HCT116 (cell line): Measurements from ENCODE around the gene SLC22A15. TPM values are rescaled to one million over a fixed set of nuclear protein-coding genes. Genes with fewer than 3 reads are reported as not detected.

Source experiments
- ATAC-seq: fragments of 200-7000 bp; cut with Tn5 transposase; 2 replicates; pipeline ENCODE4 v1.9.1; 2020; ENCODE audit warnings: mild to moderate bottlenecking, moderate library complexity
- BruUV-seq: library from RNA; stranded (reverse); fragments of 400-500 nt; replicated peaks from 2 replicates; lab custom pipeline; 2021; lab: Mats Ljungman, UMichigan
- CTCF ChIA-PET: fragments of 300-600 bp; sonication (Branson Sonifier 250); formaldehyde crosslinking; loops from one replicate; lab custom pipeline; 2021; ENCODE audit warnings: antibody characterized with exemption; lab: Charles Lee
- POLR2A ChIA-PET: fragments of 300-600, 350-600 bp; sonication (Branson Sonifier 250); formaldehyde crosslinking; loops from one replicate; lab custom pipeline; 2021; ENCODE audit warnings: antibody characterized with exemption; lab: Charles Lee
- RAD21 ChIA-PET, 2 experiments: fragments of 300-600 bp; sonication (Branson Sonifier 250); formaldehyde crosslinking; loops; one replicate each; lab custom pipeline; 2023; ENCODE audit warnings: low total read pairs in 2 of 2; ENCODE audit not compliant: uncharacterized antibody in 2 of 2, unreplicated experiment in 2 of 2, low non-redundant PET in 1 of 2; lab: Charles Lee
- DNase-seq: peaks from one replicate; pipeline ENCODE4 v3.0.0-alpha.2; 2010; ENCODE audit warnings: low read depth, low spot score
- H2AFZ ChIP-seq: fragments of 200-600 bp; shearing (Covaris generic), sonication (generic); 2 replicates; pipeline ENCODE4 v1.6.1; 2017; ENCODE audit warnings: low read depth, mixed run types, mixed read lengths, antibody characterized with exemption, low read length; ENCODE audit not compliant: poor library complexity, severe bottlenecking
- H3K27ac ChIP-seq: 2 replicates; pipeline ENCODE4 v1.5.1; 2012; ENCODE audit warnings: low read depth, low read length
- H3K27me3 ChIP-seq: fragments of 200-600 bp; sonication (generic); 2 replicates; pipeline ENCODE4 v1.6.1; 2016; ENCODE audit warnings: mixed run types, low read length, mixed read lengths; ENCODE audit not compliant: insufficient read depth
- H3K36me3 ChIP-seq, 2 experiments: fragments of 200-500 bp in 1 of 2; fragments of 200-600 bp in 1 of 2; sonication (Bioruptor generic) in 1 of 2; sonication (generic) in 1 of 2; 2 replicates each; pipeline versions ENCODE4 v1.5.1 to v1.6.1; 2014 to 2016; ENCODE audit warnings: low read length in 2 of 2, inconsistent platforms in 1 of 2, mixed read lengths in 1 of 2, mixed run types in 1 of 2; ENCODE audit not compliant: insufficient read depth in 2 of 2, control insufficient read depth in 1 of 2
- H3K4me1 ChIP-seq, 2 experiments: fragments of 200-600 bp in 1 of 2; sonication (generic) in 1 of 2; 2 replicates each; pipeline versions ENCODE4 v1.5.1 to v1.6.1; 2012 to 2017; ENCODE audit warnings: low read length in 2 of 2, inconsistent platforms in 1 of 2, mild to moderate bottlenecking in 1 of 2, mixed read lengths in 1 of 2, mixed run types in 1 of 2, moderate library complexity in 1 of 2; ENCODE audit not compliant: insufficient read depth in 2 of 2, control insufficient read depth in 1 of 2
- H3K4me2 ChIP-seq: fragments of 200-600 bp; sonication (generic); 2 replicates; pipeline ENCODE4 v1.6.1; 2017; ENCODE audit warnings: mixed run types, low read length, mixed read lengths
- H3K4me3 ChIP-seq, 2 experiments: fragments of 200-600 bp in 1 of 2; sonication (generic) in 1 of 2; replicated peaks in 1 of 2; 2 replicates each; pipeline ENCODE4 v1.5.1; 2011 to 2016; ENCODE audit warnings: low read length in 2 of 2, control low read depth in 1 of 2, low read depth in 1 of 2, mild to moderate bottlenecking in 1 of 2, mixed read lengths in 1 of 2, mixed run types in 1 of 2
- H3K79me2 ChIP-seq: fragments of 200-600 bp; sonication (generic); 2 replicates; pipeline ENCODE4 v1.6.1; 2017; ENCODE audit warnings: mild to moderate bottlenecking, mixed run types, low read length, moderate library complexity, mixed read lengths; ENCODE audit not compliant: insufficient read depth
- H3K9ac ChIP-seq: fragments of 200-600 bp; sonication (generic); 2 replicates; pipeline ENCODE4 v1.6.1; 2016; ENCODE audit warnings: low read length, mixed read lengths
- H3K9me2 ChIP-seq: fragments of 200-600 bp; sonication (generic), shearing (Covaris generic); 2 replicates; pipeline ENCODE4 v1.6.1; 2017; ENCODE audit warnings: mixed run types, mild to moderate bottlenecking, moderate library complexity; ENCODE audit not compliant: insufficient read depth
- H3K9me3 ChIP-seq, 2 experiments: fragments of 200-500 bp in 1 of 2; fragments of 200-600 bp in 1 of 2; sonication (Bioruptor generic) in 1 of 2; sonication (generic) in 1 of 2; 2 replicates each; pipeline ENCODE4 v1.6.1; 2014 to 2017; ENCODE audit warnings: low read length in 2 of 2, mixed read lengths in 2 of 2, inconsistent platforms in 1 of 2, low read depth in 1 of 2, mild to moderate bottlenecking in 1 of 2, mixed run types in 1 of 2, moderate library complexity in 1 of 2; ENCODE audit not compliant: control insufficient read depth in 1 of 2, insufficient read depth in 1 of 2
- H4K20me1 ChIP-seq: fragments of 200-600 bp; sonication (generic), shearing (Covaris generic); 2 replicates; pipeline ENCODE4 v1.6.1; 2017; ENCODE audit warnings: mixed run types, mild to moderate bottlenecking, moderate library complexity; ENCODE audit not compliant: insufficient read depth
- ATF3 ChIP-seq: IDR thresholded peaks from 2 replicates; pipeline ENCODE4 v1.6.1; 2012
- CBX3 ChIP-seq: IDR thresholded peaks from 2 replicates; pipeline ENCODE4 v1.6.1; 2012; ENCODE audit warnings: low read depth
- CEBPB ChIP-seq: IDR thresholded peaks from 2 replicates; pipeline ENCODE4 v1.6.1; 2012; ENCODE audit warnings: low read depth
- ELF1 ChIP-seq: IDR thresholded peaks from 2 replicates; pipeline ENCODE4 v1.6.1; 2012; ENCODE audit warnings: low read depth, borderline replicate concordance
- EZH2 ChIP-seq: fragments of 200-600 bp; sonication (generic); IDR thresholded peaks from 2 replicates; pipeline ENCODE4 v1.6.1; 2017; ENCODE audit warnings: antibody characterized with exemption, mixed run types
- EZH2phosphoT487 ChIP-seq: fragments of 200-600 bp; IDR thresholded peaks from 2 replicates; pipeline ENCODE4 v1.6.1; 2018; ENCODE audit warnings: antibody characterized with exemption, borderline replicate concordance
- FOSL1 ChIP-seq: IDR thresholded peaks from 2 replicates; pipeline ENCODE4 v1.6.1; 2012; ENCODE audit warnings: low read depth
- POLR2A ChIP-seq: IDR thresholded peaks from 2 replicates; pipeline ENCODE4 v1.7.0; 2011; ENCODE audit warnings: borderline replicate concordance; ENCODE audit not compliant: insufficient read depth, insufficient read length; ENCODE audit errors: extremely low read depth
- POLR2AphosphoS5 ChIP-seq: IDR thresholded peaks from 2 replicates; pipeline ENCODE4 v1.6.1; 2011; ENCODE audit warnings: mild to moderate bottlenecking, low read depth, low read length, moderate library complexity
- RAD21 ChIP-seq: IDR thresholded peaks from 2 replicates; pipeline ENCODE4 v1.6.1; 2012; ENCODE audit warnings: low read depth, mild to moderate bottlenecking
- SIN3A ChIP-seq: IDR thresholded peaks from 2 replicates; pipeline ENCODE4 v1.6.1; 2012; ENCODE audit warnings: low read depth
- SP1 ChIP-seq: IDR thresholded peaks from 2 replicates; pipeline ENCODE4 v1.6.1; 2012; ENCODE audit warnings: low read depth
- SRF ChIP-seq: IDR thresholded peaks from 2 replicates; pipeline ENCODE4 v1.6.1; 2012; ENCODE audit warnings: low read depth
- TCF7L2 ChIP-seq: IDR thresholded peaks from 2 replicates; pipeline ENCODE4 v1.7.0; 2011; ENCODE audit warnings: borderline replicate concordance, inconsistent platforms; ENCODE audit not compliant: insufficient read depth, insufficient read length; ENCODE audit errors: extremely low read depth
- YY1 ChIP-seq: IDR thresholded peaks from 2 replicates; pipeline ENCODE4 v1.6.1; 2011; ENCODE audit warnings: low read length, low read depth, moderate library complexity, mild to moderate bottlenecking; ENCODE audit not compliant: insufficient replicate concordance; ENCODE audit errors: extremely low read depth
- ZNF274 ChIP-seq: fragments of 200-500 bp; sonication (Bioruptor generic); IDR thresholded peaks from 2 replicates; pipeline ENCODE4 v1.6.1; 2014; ENCODE audit warnings: mild to moderate bottlenecking, low read depth, low read length, inconsistent platforms
- intact Hi-C: fragments of 100-400 bp; cut with micrococcal nuclease; formaldehyde crosslinking; loops from 2 replicates; pipeline ENCODE4 v1.10.0; 2022
- total RNA-seq: library from RNA; stranded (reverse); gene quantifications from one replicate; pipeline ENCODE4 v1.2.1, GENCODE V29; 2021; ENCODE audit not compliant: unreplicated experiment
- TF ChIP-seq, protein P1 (sequence below), 3 experiments: fragments of 200-600 bp in 1 of 3; sonication (generic) in 1 of 3; IDR thresholded peaks in 2 of 3; conservative IDR thresholded peaks in 1 of 3; 2 replicates each; pipeline ENCODE4 v1.5.1; 2012 to 2017; ENCODE audit warnings: low read depth in 2 of 3, low read length in 2 of 3, antibody characterized with exemption in 1 of 3, borderline replicate concordance in 1 of 3, control low read depth in 1 of 3, mild to moderate bottlenecking in 1 of 3, mixed read lengths in 1 of 3, mixed run types in 1 of 3, moderate library complexity in 1 of 3; ENCODE audit not compliant: insufficient read depth in 1 of 3

SLC22A15 gene
- total RNA-seq, 1 experiment from 2014 or later: 3.1 TPM

DNA sequence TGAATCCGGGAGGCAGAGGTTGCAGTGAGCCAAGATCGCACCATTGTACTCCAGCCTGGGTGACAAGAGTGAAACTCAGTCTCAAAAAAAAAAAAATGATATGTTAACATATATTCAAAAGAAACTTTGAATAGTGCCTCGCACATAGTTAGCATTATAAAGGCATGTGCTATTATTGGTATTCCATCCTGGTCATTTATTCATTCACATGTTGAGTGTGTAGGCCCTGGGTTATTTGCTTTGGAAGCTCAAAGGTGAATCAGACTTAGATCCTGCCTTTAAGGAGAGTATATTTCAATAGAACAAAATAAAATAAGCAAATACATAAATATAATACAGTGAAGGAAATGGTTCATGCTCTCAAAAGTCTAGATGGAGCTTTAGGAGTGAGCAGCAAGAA is 13.4 kb downstream of the SLC22A15 start:
- Histone ChIP-seq H3K27ac (no peak overlapping the region), H3K79me2 (no peaks in the 10 kb centered on the region), H3K9me2 (no peaks in the 10 kb centered on the region), H3K4me2 (no peak overlapping the region), H4K20me1 (no peaks in the 10 kb centered on the region), H3K27me3 (no peaks in the 10 kb centered on the region), H3K4me1 (no peaks in the 10 kb centered on the region), H3K4me3 (no peak overlapping the region), H3K9me3 (no peaks in the 10 kb centered on the region), H2AFZ (no peak overlapping the region), H3K36me3 (no peaks in the 10 kb centered on the region), H3K9ac (no peak overlapping the region)
- ChIA-PET POLR2A (no interaction called here), RAD21 (no interaction called here), CTCF (interaction anchor here (3.9 kb wide), 1 partner anchor 9 kb away, joined by 26 read pairs; no protein-coding TSS in a partner anchor)
- intact Hi-C loops: no loop called here
- no TSS peak for BruUV-seq
- ATAC-seq: no peak
- TF ChIP-seq SIN3A (no peak), SP1 (no peak), CEBPB (no peak), FOSL1 (no peak), YY1 (no peak), EZH2 (no peak)
- TF ChIP-seq, protein P1, sequence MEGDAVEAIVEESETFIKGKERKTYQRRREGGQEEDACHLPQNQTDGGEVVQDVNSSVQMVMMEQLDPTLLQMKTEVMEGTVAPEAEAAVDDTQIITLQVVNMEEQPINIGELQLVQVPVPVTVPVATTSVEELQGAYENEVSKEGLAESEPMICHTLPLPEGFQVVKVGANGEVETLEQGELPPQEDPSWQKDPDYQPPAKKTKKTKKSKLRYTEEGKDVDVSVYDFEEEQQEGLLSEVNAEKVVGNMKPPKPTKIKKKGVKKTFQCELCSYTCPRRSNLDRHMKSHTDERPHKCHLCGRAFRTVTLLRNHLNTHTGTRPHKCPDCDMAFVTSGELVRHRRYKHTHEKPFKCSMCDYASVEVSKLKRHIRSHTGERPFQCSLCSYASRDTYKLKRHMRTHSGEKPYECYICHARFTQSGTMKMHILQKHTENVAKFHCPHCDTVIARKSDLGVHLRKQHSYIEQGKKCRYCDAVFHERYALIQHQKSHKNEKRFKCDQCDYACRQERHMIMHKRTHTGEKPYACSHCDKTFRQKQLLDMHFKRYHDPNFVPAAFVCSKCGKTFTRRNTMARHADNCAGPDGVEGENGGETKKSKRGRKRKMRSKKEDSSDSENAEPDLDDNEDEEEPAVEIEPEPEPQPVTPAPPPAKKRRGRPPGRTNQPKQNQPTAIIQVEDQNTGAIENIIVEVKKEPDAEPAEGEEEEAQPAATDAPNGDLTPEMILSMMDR (IDR thresholded peaks at IDR 0.05 in 2 of 3, conservative IDR thresholded peaks at IDR 0.05 in 1 of 3; ENCODE audit: borderline replicate concordance in 1 of 3, insufficient read depth in 1 of 3, low read depth in 2 of 3, low read length in 2 of 3): no peak
- DNase-seq: no peak

- TF ChIP-seq EZH2 (no peak), CBX3 (no peak), POLR2A (no peak), FOSL1 (no peak), SP1 (no peak), EZH2phosphoT487 (no peak), POLR2AphosphoS5 (no peak), RAD21 (no peak), CEBPB (no peak), SRF (no peak), ZNF274 (no peak), TCF7L2 (no peak), ATF3 (no peak), ELF1 (no peak)
- TF ChIP-seq, protein P1 (IDR thresholded peaks at IDR 0.05 in 2 of 3, conservative IDR thresholded peaks at IDR 0.05 in 1 of 3; ENCODE audit: borderline replicate concordance in 1 of 3, insufficient read depth in 1 of 3, low read depth in 2 of 3, low read length in 2 of 3): no peak
- TF ChIP-seq, all 23 proteins: peak for 0
Measured at GRCh38 chr1:115991909-115992308, 15.6 kb downstream of the SLC22A15 start.

More at GRCh38 chr1:115991909-115992308, 15.6 kb downstream of the SLC22A15 start:
- Histone ChIP-seq H3K27ac (no peak overlapping the region), H3K36me3 (no peaks in the 10 kb centered on the region), H3K79me2 (no peaks in the 10 kb centered on the region), H3K4me2 (no peak overlapping the region), H4K20me1 (no peaks in the 10 kb centered on the region), H3K9me3 (peaks cover 2 to 3% of the 10 kb centered on the region in 2 experiments; a peak in 2 of 4 replicates), H3K4me1 (no peaks in the 10 kb centered on the region), H3K27me3 (no peaks in the 10 kb centered on the region), H3K9ac (no peak overlapping the region), H2AFZ (no peak overlapping the region), H3K9me2 (no peaks in the 10 kb centered on the region), H3K4me3 (no peak overlapping the region)
- BruUV-seq: no TSS peak
- CTCF ChIA-PET: interaction anchor here (1.3 to 3.9 kb wide), 2 partner anchors 11 to 507 kb away, joined by 4 to 26 read pairs; no protein-coding TSS in a partner anchor
- ATAC-seq (no peak), DNase-seq (no peak)
- intact Hi-C loops: no loop called here
- RAD21 ChIA-PET: no interaction called here
- POLR2A ChIA-PET: no interaction called here
